H9 (cell line): ENCODE measurements around the gene NDUFB4. TPM values are rescaled to one million over a fixed set of nuclear protein-coding genes. Genes with fewer than 3 reads are reported as not detected.

Experiments used
- DNase-seq: peaks from one replicate; pipeline ENCODE4 v3.0.0-alpha.2; 2017
- H2AFZ ChIP-seq: one replicate; pipeline ENCODE4 v1.6.1; 2013; ENCODE audit warnings: mild to moderate bottlenecking, low read length, control low read depth, moderate library complexity
- H2AK5ac ChIP-seq: 2 replicates; pipeline ENCODE4 v1.6.1; 2013; ENCODE audit warnings: low read length, control low read depth, mixed read lengths; ENCODE audit not compliant: insufficient read length
- H2BK120ac ChIP-seq: one replicate; pipeline ENCODE4 v1.6.1; 2013; ENCODE audit warnings: low read depth, mild to moderate bottlenecking, low read length, control low read depth, inconsistent platforms; ENCODE audit not compliant: poor library complexity, severe bottlenecking
- H2BK12ac ChIP-seq: 2 replicates; pipeline ENCODE4 v1.6.1; 2013; ENCODE audit warnings: low read length, control low read depth, mixed read lengths, low read depth; ENCODE audit not compliant: insufficient read length
- H2BK15ac ChIP-seq: 2 replicates; pipeline ENCODE4 v1.6.1; 2013; ENCODE audit warnings: low read depth, low read length, control low read depth
- H2BK20ac ChIP-seq: one replicate; pipeline ENCODE4 v1.6.1; 2013; ENCODE audit warnings: low read depth, mild to moderate bottlenecking, low read length, control low read depth, inconsistent platforms; ENCODE audit not compliant: poor library complexity, severe bottlenecking
- H2BK5ac ChIP-seq: 2 replicates; pipeline ENCODE4 v1.6.1; 2013; ENCODE audit warnings: low read length, control low read depth, mixed read lengths; ENCODE audit not compliant: insufficient read length
- H3K14ac ChIP-seq: 2 replicates; pipeline ENCODE4 v1.6.1; 2013; ENCODE audit warnings: low read length, control low read depth; ENCODE audit not compliant: insufficient read depth
- H3K18ac ChIP-seq: 2 replicates; pipeline ENCODE4 v1.6.1; 2013; ENCODE audit warnings: low read depth, mild to moderate bottlenecking, mixed read lengths, low read length, control low read depth; ENCODE audit not compliant: insufficient read length
- H3K23ac ChIP-seq: 2 replicates; pipeline ENCODE4 v1.6.1; 2013; ENCODE audit warnings: low read length, control low read depth, mixed read lengths, low read depth; ENCODE audit not compliant: insufficient read length
- H3K23me2 ChIP-seq: 2 replicates; pipeline ENCODE4 v1.6.1; 2013; ENCODE audit warnings: low read depth, mild to moderate bottlenecking, mixed read lengths, low read length, control low read depth; ENCODE audit not compliant: insufficient read length, poor library complexity, severe bottlenecking
- H3K27ac ChIP-seq: 2 replicates; pipeline ENCODE4 v1.5.1; 2013; ENCODE audit warnings: low read length, control low read depth, mixed read lengths, low read depth; ENCODE audit not compliant: insufficient read length
- H3K27me3 ChIP-seq: 2 replicates; pipeline ENCODE4 v1.6.1; 2013; ENCODE audit warnings: low read length, control low read depth, inconsistent platforms; ENCODE audit not compliant: insufficient read depth
- H3K4ac ChIP-seq: 2 replicates; pipeline ENCODE4 v1.6.1; 2013; ENCODE audit warnings: low read depth, mild to moderate bottlenecking, control low read depth, inconsistent platforms, low read length, moderate library complexity
- H3K4me1 ChIP-seq: 2 replicates; pipeline ENCODE4 v1.6.1; 2013; ENCODE audit warnings: low read length, control low read depth, inconsistent platforms; ENCODE audit not compliant: insufficient read depth
- H3K4me2 ChIP-seq: 2 replicates; pipeline ENCODE4 v1.6.1; 2013; ENCODE audit warnings: low read length, control low read depth, mixed read lengths; ENCODE audit not compliant: insufficient read length, insufficient read depth
- H3K56ac ChIP-seq: 2 replicates; pipeline ENCODE4 v1.6.1; 2013; ENCODE audit warnings: low read depth, mild to moderate bottlenecking, mixed read lengths, low read length, control low read depth; ENCODE audit not compliant: insufficient read length
- H3K79me1 ChIP-seq: 2 replicates; pipeline ENCODE4 v1.6.1; 2013; ENCODE audit warnings: low read depth, mild to moderate bottlenecking, moderate library complexity, low read length, control low read depth, inconsistent platforms; ENCODE audit not compliant: insufficient read depth, poor library complexity, severe bottlenecking
- H3K79me2 ChIP-seq: 2 replicates; pipeline ENCODE4 v1.6.1; 2013; ENCODE audit warnings: low read length, control low read depth, inconsistent platforms; ENCODE audit not compliant: insufficient read depth
- H3K9ac ChIP-seq: 2 replicates; pipeline ENCODE4 v1.6.1; 2013; ENCODE audit warnings: low read length, control low read depth, mixed read lengths; ENCODE audit not compliant: insufficient read length; ENCODE audit errors: extremely low read depth
- H3K9me3 ChIP-seq: one replicate; pipeline ENCODE4 v1.6.1; 2013; ENCODE audit warnings: low read depth, low read length, inconsistent platforms; ENCODE audit not compliant: control insufficient read depth
- H3T11ph ChIP-seq: one replicate; pipeline ENCODE4 v1.6.1; 2013; ENCODE audit warnings: mild to moderate bottlenecking, low read length, control low read depth, inconsistent platforms
- H4K20me1 ChIP-seq: one replicate; pipeline ENCODE4 v1.6.1; 2013; ENCODE audit not compliant: control insufficient read depth, insufficient read length, insufficient read depth
- H4K5ac ChIP-seq: 2 replicates; pipeline ENCODE4 v1.6.1; 2013; ENCODE audit warnings: low read depth, mild to moderate bottlenecking, mixed read lengths, low read length, control low read depth; ENCODE audit not compliant: insufficient read length
- H4K8ac ChIP-seq: replicated peaks from 2 replicates; pipeline ENCODE4 v1.6.1; 2013; ENCODE audit warnings: low read length, control low read depth, mixed read lengths, low read depth; ENCODE audit not compliant: insufficient read length
- H4K91ac ChIP-seq: 2 replicates; pipeline ENCODE4 v1.6.1; 2013; ENCODE audit warnings: low read depth, mild to moderate bottlenecking, moderate library complexity, mixed read lengths, low read length, control low read depth; ENCODE audit not compliant: insufficient read length
- H3K27ac Mint-ChIP-seq, 3 experiments: 2 replicates in 2 of 3; 3 replicates in 1 of 3; pipeline ENCODE4 v1.8.0; 2020 to 2021; ENCODE audit warnings: mixed read lengths in 3 of 3, mild to moderate bottlenecking in 1 of 3, moderate library complexity in 1 of 3
- H3K27me3 Mint-ChIP-seq: 2 replicates; pipeline ENCODE4 v1.8.0; 2021; ENCODE audit warnings: low read depth, mild to moderate bottlenecking, moderate library complexity, mixed read lengths
- H3K36me3 Mint-ChIP-seq, 3 experiments: 2 replicates in 2 of 3; 3 replicates in 1 of 3; pipeline ENCODE4 v1.8.0; 2020 to 2021; ENCODE audit warnings: low read depth in 3 of 3, mixed read lengths in 3 of 3; ENCODE audit not compliant: insufficient read depth in 1 of 3
- H3K4me1 Mint-ChIP-seq, 2 experiments: 2 replicates each; pipeline ENCODE4 v1.8.0; 2020; ENCODE audit warnings: mixed read lengths in 2 of 2
- H3K4me3 Mint-ChIP-seq, 2 experiments: 2 replicates in 1 of 2; 3 replicates in 1 of 2; pipeline ENCODE4 v1.8.0; 2020 to 2021; ENCODE audit warnings: mild to moderate bottlenecking in 2 of 2, mixed read lengths in 2 of 2, moderate library complexity in 1 of 2
- H3K9me3 Mint-ChIP-seq, 2 experiments: 2 replicates in 1 of 2; 3 replicates in 1 of 2; pipeline ENCODE4 v1.8.0; 2020; ENCODE audit warnings: mild to moderate bottlenecking in 2 of 2, mixed read lengths in 2 of 2, moderate library complexity in 1 of 2
- WGBS: extraction: QIAGEN DNeasy Blood & Tissue Kit; methylation state at CpG from one replicate; pipeline ENCODE4 v1.1.7; 2013; ENCODE audit warnings: missing lambda C conversion rate, low lambda C conversion rate, mixed read lengths; ENCODE audit not compliant: insufficient read length; ENCODE audit errors: extremely low coverage; 5-methylcytosine and 5-hydroxymethylcytosine counted together
- total RNA-seq: library from RNA; stranded (reverse); gene quantifications from 2 replicates; pipeline ENCODE4 v1.2.1, GENCODE V29; 2021
- TF ChIP-seq, protein P1 (sequence below): fragments of 200-600 bp; sonication (generic); conservative IDR thresholded peaks from 3 replicates; pipeline ENCODE4 v1.8.0; 2021; ENCODE audit warnings: antibody characterized with exemption, mild to moderate bottlenecking

The NDUFB4 gene
- total RNA-seq, 1 experiment from 2014 or later: 217 TPM

DNA sequence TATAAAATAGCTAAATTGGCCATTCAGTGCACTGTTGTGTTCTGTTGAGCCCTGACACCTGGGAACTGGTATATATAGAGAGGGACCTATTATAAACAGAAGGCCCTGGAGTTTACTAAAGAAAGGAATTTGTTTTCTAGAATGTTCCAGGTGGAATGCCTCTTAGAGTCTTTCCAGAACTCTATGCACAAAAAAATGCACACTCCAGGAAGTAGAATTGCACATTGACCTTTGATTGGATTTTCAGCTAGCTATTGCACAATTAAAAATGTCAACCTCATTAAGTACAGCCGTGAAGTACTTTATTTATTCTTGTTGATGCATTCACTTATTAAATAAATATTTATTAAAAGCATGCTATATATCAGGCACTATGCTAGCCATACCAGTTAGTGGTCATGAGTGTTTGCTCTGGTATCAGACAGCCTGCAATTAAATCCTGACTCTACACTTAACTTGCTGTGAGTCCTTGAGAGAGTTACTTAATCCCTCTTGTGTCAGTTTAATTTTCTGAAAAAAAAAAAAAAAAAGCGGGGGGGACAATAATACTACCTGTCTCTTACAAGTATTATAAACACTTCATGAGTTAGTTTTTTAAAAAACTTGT lies 40.8 kb downstream of the NDUFB4 start:
- no peaks in the 10 kb centered on the region for H3K79me1 ChIP-seq
- H2AFZ ChIP-seq: no peak overlapping the region
- H3K23ac ChIP-seq: no peak overlapping the region
- H4K5ac ChIP-seq: no peak overlapping the region
- H2BK12ac ChIP-seq: no peak overlapping the region
- Mint-ChIP-seq H3K4me3 (no peak overlapping the region), H3K27me3 (no peaks in the 10 kb centered on the region), H3K4me1 (peaks cover 12 to 15% of the 10 kb centered on the region in 2 experiments), H3K27ac (no peak overlapping the region), H3K36me3 (peaks cover 3 to 10% (median 5%) of the 10 kb centered on the region in 3 experiments; a peak in 4 of 7 replicates), H3K9me3 (peaks cover 4 to 8% of the 10 kb centered on the region in 2 experiments; a peak in 4 of 5 replicates)
- H3K79me2 ChIP-seq: no peaks in the 10 kb centered on the region
- no peak overlapping the region for H3K9ac ChIP-seq
- no peaks in the 10 kb centered on the region for H3K23me2 ChIP-seq
- no CpG with 5 or more reads among the region's 2 CpGs for WGBS
- no peaks in the 10 kb centered on the region for H3K9me3 ChIP-seq
- H4K20me1 ChIP-seq: no peaks in the 10 kb centered on the region
- H3K4me1 ChIP-seq: no peaks in the 10 kb centered on the region
- no peak overlapping the region for H2BK20ac ChIP-seq
- no peak overlapping the region for H3K4ac ChIP-seq
- no peak overlapping the region for H3K18ac ChIP-seq
- no peak overlapping the region for H2BK15ac ChIP-seq
- H4K8ac ChIP-seq: no peak overlapping the region
- no peak overlapping the region for H3K56ac ChIP-seq
- H3K27ac ChIP-seq: no peak overlapping the region
- TF ChIP-seq, protein P1, sequence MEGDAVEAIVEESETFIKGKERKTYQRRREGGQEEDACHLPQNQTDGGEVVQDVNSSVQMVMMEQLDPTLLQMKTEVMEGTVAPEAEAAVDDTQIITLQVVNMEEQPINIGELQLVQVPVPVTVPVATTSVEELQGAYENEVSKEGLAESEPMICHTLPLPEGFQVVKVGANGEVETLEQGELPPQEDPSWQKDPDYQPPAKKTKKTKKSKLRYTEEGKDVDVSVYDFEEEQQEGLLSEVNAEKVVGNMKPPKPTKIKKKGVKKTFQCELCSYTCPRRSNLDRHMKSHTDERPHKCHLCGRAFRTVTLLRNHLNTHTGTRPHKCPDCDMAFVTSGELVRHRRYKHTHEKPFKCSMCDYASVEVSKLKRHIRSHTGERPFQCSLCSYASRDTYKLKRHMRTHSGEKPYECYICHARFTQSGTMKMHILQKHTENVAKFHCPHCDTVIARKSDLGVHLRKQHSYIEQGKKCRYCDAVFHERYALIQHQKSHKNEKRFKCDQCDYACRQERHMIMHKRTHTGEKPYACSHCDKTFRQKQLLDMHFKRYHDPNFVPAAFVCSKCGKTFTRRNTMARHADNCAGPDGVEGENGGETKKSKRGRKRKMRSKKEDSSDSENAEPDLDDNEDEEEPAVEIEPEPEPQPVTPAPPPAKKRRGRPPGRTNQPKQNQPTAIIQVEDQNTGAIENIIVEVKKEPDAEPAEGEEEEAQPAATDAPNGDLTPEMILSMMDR: no peak
- H3K4me2 ChIP-seq: no peak overlapping the region
- H3K14ac ChIP-seq: no peak overlapping the region
- no peaks in the 10 kb centered on the region for H3K27me3 ChIP-seq
- DNase-seq: no peak
- H2AK5ac ChIP-seq: no peak overlapping the region
- H2BK120ac ChIP-seq: no peak overlapping the region
- H2BK5ac ChIP-seq: no peak overlapping the region
- H4K91ac ChIP-seq: no peak overlapping the region
- H3T11ph ChIP-seq: no peak overlapping the region
